ENCODE measurements around the gene KIF14. TPM values are rescaled to one million over a fixed set of nuclear protein-coding genes. Genes with fewer than 3 reads are reported as not detected.

Gene KIF14
- total and polyA plus RNA-seq, 2 donors (not counting 3 experiments of a cell fraction or from before 2014, with no cell fraction given), result 1.5 to 13.8 TPM

DNA sequence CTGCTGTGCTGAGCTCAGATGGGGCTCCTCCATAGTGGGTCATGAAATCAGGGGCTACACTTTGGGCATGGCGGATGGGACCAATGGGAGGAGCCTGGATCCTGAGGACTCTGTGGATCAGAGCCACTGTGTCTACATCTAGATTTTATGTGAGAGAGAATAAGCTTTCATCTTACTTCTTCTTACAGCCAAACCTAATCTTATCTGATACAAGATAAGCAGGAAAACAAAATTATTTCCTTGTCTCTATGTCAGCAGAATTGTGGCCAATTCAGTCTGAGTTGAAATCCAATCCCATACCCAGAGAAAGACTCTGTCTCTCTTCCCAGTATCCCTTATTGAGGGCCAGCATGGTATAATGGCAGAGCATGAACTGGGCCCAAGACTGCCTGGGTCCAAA lies 56.2 kb downstream of the KIF14 start:
- H3K9me1 ChIP-seq (replicated peaks; ENCODE audit: control insufficient read depth, extremely low read depth, insufficient read depth, low read length), result no peaks in the 10 kb centered on the region
- H3K4me1 ChIP-seq (ENCODE audit: control insufficient read depth, extremely low read depth, insufficient read depth, low read length), result no peaks in the 10 kb centered on the region
- no peak overlapping the region for H3K4me2 ChIP-seq (ENCODE audit: insufficient read depth, low read length)
- no peaks in the 10 kb centered on the region for H3K79me2 ChIP-seq (ENCODE audit: control insufficient read depth, insufficient read depth, low read length)
- intact Hi-C loops (cut with micrococcal nuclease) (no loop called here), dilution Hi-C loops (cut with MboI; ENCODE audit: extremely low pct_ligation_motif_present, low sequenced_read_pairs) (no loop called here)
- TF ChIP-seq POLR2A (IDR thresholded peaks at IDR 0.05; ENCODE audit: low read depth, low read length) (no peak), EZH2 (IDR thresholded peaks at IDR 0.05; ENCODE audit: borderline replicate concordance, low read depth, low read length, severe bottlenecking) (no peak), POLR2AphosphoS5 (IDR thresholded peaks at IDR 0.05; ENCODE audit: insufficient read depth, low read depth, low read length) (no peak), FOS (IDR thresholded peaks at IDR 0.05; ENCODE audit: borderline replicate concordance, insufficient read depth, low read length) (no peak)
- TF ChIP-seq, protein P1, sequence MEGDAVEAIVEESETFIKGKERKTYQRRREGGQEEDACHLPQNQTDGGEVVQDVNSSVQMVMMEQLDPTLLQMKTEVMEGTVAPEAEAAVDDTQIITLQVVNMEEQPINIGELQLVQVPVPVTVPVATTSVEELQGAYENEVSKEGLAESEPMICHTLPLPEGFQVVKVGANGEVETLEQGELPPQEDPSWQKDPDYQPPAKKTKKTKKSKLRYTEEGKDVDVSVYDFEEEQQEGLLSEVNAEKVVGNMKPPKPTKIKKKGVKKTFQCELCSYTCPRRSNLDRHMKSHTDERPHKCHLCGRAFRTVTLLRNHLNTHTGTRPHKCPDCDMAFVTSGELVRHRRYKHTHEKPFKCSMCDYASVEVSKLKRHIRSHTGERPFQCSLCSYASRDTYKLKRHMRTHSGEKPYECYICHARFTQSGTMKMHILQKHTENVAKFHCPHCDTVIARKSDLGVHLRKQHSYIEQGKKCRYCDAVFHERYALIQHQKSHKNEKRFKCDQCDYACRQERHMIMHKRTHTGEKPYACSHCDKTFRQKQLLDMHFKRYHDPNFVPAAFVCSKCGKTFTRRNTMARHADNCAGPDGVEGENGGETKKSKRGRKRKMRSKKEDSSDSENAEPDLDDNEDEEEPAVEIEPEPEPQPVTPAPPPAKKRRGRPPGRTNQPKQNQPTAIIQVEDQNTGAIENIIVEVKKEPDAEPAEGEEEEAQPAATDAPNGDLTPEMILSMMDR (IDR thresholded peaks at IDR 0.05; ENCODE audit: extremely low read depth in 1 of 2, insufficient read depth in 1 of 2, low read depth in 1 of 2, low read length in 2 of 2), result no peak
- TF ChIP-seq, protein P2, sequence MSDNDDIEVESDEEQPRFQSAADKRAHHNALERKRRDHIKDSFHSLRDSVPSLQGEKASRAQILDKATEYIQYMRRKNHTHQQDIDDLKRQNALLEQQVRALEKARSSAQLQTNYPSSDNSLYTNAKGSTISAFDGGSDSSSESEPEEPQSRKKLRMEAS (IDR thresholded peaks at IDR 0.05; ENCODE audit: insufficient read depth, insufficient read length), result no peak
- H3K9me3 ChIP-seq (replicated peaks; ENCODE audit: control insufficient read depth, insufficient read depth, low read length), result no peaks in the 10 kb centered on the region
- H3K4me3 ChIP-seq (replicated peaks in 1 of 3; ENCODE audit: insufficient read depth in 1 of 3, low read depth in 1 of 3, low read length in 3 of 3), result no peak overlapping the region
- ChIA-PET POLR2A (no interaction called here), CTCF (interaction anchor here (0.5 to 2.8 kb wide), 3 partner anchors 58 to 555 kb away, joined by 3 to 11 read pairs (median 3); no protein-coding TSS in a partner anchor)
- peaks cover 0 to 3% of the 10 kb centered on the region in 2 experiments for H3K36me3 ChIP-seq (ENCODE audit: control insufficient read depth in 2 of 2, extremely low read depth in 1 of 2, insufficient read depth in 2 of 2, low read length in 2 of 2)
- BruUV-seq (replicated peaks), result no TSS peak
- no peaks in the 10 kb centered on the region for H4K20me1 ChIP-seq (replicated peaks; ENCODE audit: control insufficient read depth, extremely low read depth, insufficient read depth, low read length)
- no peak for DNase-seq (ENCODE audit: low read depth, low spot score)
- H3K27ac ChIP-seq (ENCODE audit: insufficient read depth, low read depth, low read length), result no peak overlapping the region
- H2AFZ ChIP-seq (ENCODE audit: low read depth, low read length), result no peak overlapping the region
- H3K27me3 ChIP-seq (ENCODE audit: control insufficient read depth in 2 of 2, insufficient read depth in 2 of 2, low read length in 2 of 2), result no peaks in the 10 kb centered on the region
- no peak for FAIRE-seq
- no peak overlapping the region for H3K9ac ChIP-seq (replicated peaks; ENCODE audit: extremely low read depth, insufficient read depth, low read length)

All from endothelial cell of umbilical vein (primary cell).